GM12878 (cell line): ENCODE measurements around the gene NEURL3. TPM values are rescaled to one million over a fixed set of nuclear protein-coding genes. Genes with fewer than 3 reads are reported as not detected.

Experiments used
- ATAC-seq: fragments of 200-7000 bp; cut with Tn5 transposase; 3 replicates; pipeline ENCODE4 v1.9.1; 2020; ENCODE audit warnings: mild to moderate bottlenecking, moderate library complexity
- BruUV-seq: library from RNA; stranded (reverse); fragments of 400-500 nt; replicated peaks from 2 replicates; lab custom pipeline; 2021; lab: Mats Ljungman, UMichigan
- CTCF ChIA-PET: fragments of 300-600 bp; sonication (Branson Sonifier 250); formaldehyde crosslinking; extraction: SDS; loops from one replicate; lab custom pipeline; 2021; ENCODE audit warnings: inconsistent platforms; lab: Yijun Ruan, JAX
- POLR2A ChIA-PET: fragments of 350-600 bp; formaldehyde crosslinking; extraction: SDS; loops from one replicate; lab custom pipeline; 2021; ENCODE audit warnings: inconsistent platforms; lab: Charles Lee
- RAD21 ChIA-PET: fragments of 300-600 bp; sonication (Branson Sonifier 250); formaldehyde crosslinking; loops from one replicate; lab custom pipeline; 2023; ENCODE audit warnings: antibody characterized with exemption; ENCODE audit not compliant: unreplicated experiment; lab: Charles Lee
- SMC1A ChIA-PET: fragments of 300-600 bp; sonication (Branson Sonifier 250); formaldehyde crosslinking; loops from one replicate; lab custom pipeline; 2023; ENCODE audit not compliant: unreplicated experiment, uncharacterized antibody; lab: Charles Lee
- DNase-seq: peaks from one replicate; pipeline ENCODE4 v3.0.0-alpha.2; 2011; ENCODE audit warnings: low read depth, low spot score
- FAIRE-seq: peaks from 3 replicates; lab custom pipeline; 2011; peaks lifted over from hg19 to GRCh38; lab: Jason Lieb, UNC
- H2AFZ ChIP-seq: 2 replicates; pipeline ENCODE4 v1.6.0; 2011; ENCODE audit warnings: low read depth, low read length, control low read depth; ENCODE audit not compliant: control insufficient read depth
- H3K27ac ChIP-seq: 2 replicates; pipeline ENCODE4 v1.5.1; 2011; ENCODE audit warnings: control low read depth; ENCODE audit not compliant: control insufficient read depth, insufficient read depth
- H3K27me3 ChIP-seq, 2 experiments: replicated peaks in 1 of 2; 2 replicates each; pipeline versions ENCODE4 v1.6.0 to v1.6.1; 2011; ENCODE audit warnings: low read length in 1 of 2; ENCODE audit not compliant: control insufficient read depth in 2 of 2, insufficient read depth in 2 of 2
- H3K36me3 ChIP-seq, 2 experiments: 2 replicates each; pipeline ENCODE4 v1.5.1; 2011; ENCODE audit warnings: low read length in 1 of 2; ENCODE audit not compliant: control insufficient read depth in 2 of 2, insufficient read depth in 2 of 2
- H3K4me1 ChIP-seq: 2 replicates; pipeline ENCODE4 v1.6.1; 2011; ENCODE audit warnings: mild to moderate bottlenecking, low read length, moderate library complexity, mixed read lengths; ENCODE audit not compliant: control insufficient read depth, insufficient read depth
- H3K4me2 ChIP-seq: 2 replicates; pipeline ENCODE4 v1.6.0; 2011; ENCODE audit warnings: control low read depth; ENCODE audit not compliant: control insufficient read depth, insufficient read depth
- H3K4me3 ChIP-seq: fragments of 200-600 bp; sonication (generic); 2 replicates; pipeline ENCODE4 v1.5.1; 2016
- H3K79me2 ChIP-seq: 2 replicates; pipeline ENCODE4 v1.6.0; 2011; ENCODE audit warnings: low read length; ENCODE audit not compliant: control insufficient read depth, insufficient read depth
- H3K9ac ChIP-seq: 2 replicates; pipeline ENCODE4 v1.8.0; 2011; ENCODE audit warnings: low read length, control low read depth, mixed read lengths; ENCODE audit not compliant: control insufficient read depth, insufficient read depth
- H3K9me3 ChIP-seq: replicated peaks from 3 replicates; pipeline ENCODE4 v1.5.1; 2011; ENCODE audit warnings: mild to moderate bottlenecking, low read length; ENCODE audit not compliant: control insufficient read depth, insufficient read depth
- H4K20me1 ChIP-seq: 2 replicates; pipeline ENCODE4 v1.6.0; 2011; ENCODE audit not compliant: control insufficient read depth, insufficient read depth
- CBX3 ChIP-seq: fragments of 200-600 bp; sonication (generic); IDR thresholded peaks from 2 replicates; pipeline ENCODE4 v1.6.1; 2016; ENCODE audit warnings: low read depth, borderline replicate concordance
- IRF4 ChIP-seq: IDR thresholded peaks from 2 replicates; pipeline ENCODE4 v1.6.1; 2011; ENCODE audit warnings: low read depth, low read length
- JUNB ChIP-seq: IDR thresholded peaks from 2 replicates; pipeline ENCODE4 v1.6.1; 2016; ENCODE audit warnings: antibody characterized with exemption, mild to moderate bottlenecking
- PAX8 ChIP-seq: fragments of 450-650 bp; IDR thresholded peaks from 2 replicates; pipeline ENCODE4 v1.6.1; 2017; ENCODE audit warnings: mild to moderate bottlenecking, moderate library complexity
- RUNX3 ChIP-seq: IDR thresholded peaks from 2 replicates; pipeline ENCODE4 v1.6.1; 2012; ENCODE audit warnings: low read length, inconsistent platforms
- TCF3 ChIP-seq: IDR thresholded peaks from 2 replicates; pipeline ENCODE4 v1.6.1; 2012; ENCODE audit warnings: low read depth, mild to moderate bottlenecking, low read length, borderline replicate concordance; ENCODE audit not compliant: insufficient read depth
- TCF7 ChIP-seq: IDR thresholded peaks from 2 replicates; pipeline ENCODE4 v1.6.1; 2014; ENCODE audit warnings: antibody characterized with exemption, borderline replicate concordance
- ZNF24 ChIP-seq: fragments of 450-650 bp; IDR thresholded peaks from 2 replicates; pipeline ENCODE4 v1.6.1; 2017; ENCODE audit warnings: antibody characterized with exemption, mild to moderate bottlenecking
- WGBS: methylation state at CpG from one replicate; pipeline ENCODE4 v1.1.6; 2016; ENCODE audit warnings: low lambda C conversion rate; ENCODE audit not compliant: insufficient replicate concordance, insufficient coverage; ENCODE audit errors: missing lambda C conversion rate; 5-methylcytosine and 5-hydroxymethylcytosine counted together
- in situ Hi-C: fragments of 300-500 bp; cut with MboI; formaldehyde crosslinking; loops from 9 replicates; pipeline ENCODE4 v1.14.3; 2018; ENCODE audit warnings: mixed read lengths
- intact Hi-C: fragments of 100-400 bp; cut with micrococcal nuclease; formaldehyde crosslinking; loops from one replicate; pipeline ENCODE4 v1.14.2; 2022; ENCODE audit not compliant: unreplicated experiment
- polyA plus RNA-seq, 11 experiments: library from polyadenylated mRNA; depleted of rRNA in 4 of 11; unstranded in 6 of 11; stranded (reverse) in 5 of 11; fragments of >200 nt; fragmentation: Nextera tagmentation in 4 of 11; fragmentation: Illumina TruSeq in 1 of 11; extraction: Ambion mirVana in 4 of 11; extraction: Trizol in 1 of 11; gene quantifications; 1 replicate in 1 of 11; 2 replicates in 10 of 11; pipeline versions ENCODE4 v1.2.1 to v1.2.3, GENCODE V29; 2011 to 2016; ENCODE audit warnings: inconsistent platforms in 2 of 11, missing spikeins in 2 of 11, low read depth in 1 of 11
- total RNA-seq, 4 experiments: library from RNA; depleted of rRNA in 3 of 4; stranded (reverse); fragments of >200 nt in 3 of 4; fragmentation: Illumina TruSeq in 1 of 4; extraction: Trizol in 1 of 4; gene quantifications; 2 replicates each; pipeline versions ENCODE4 v1.2.1 to v1.2.3, GENCODE V29; 2013 to 2021

Gene NEURL3
- total and polyA plus RNA-seq, 10 of the 15 experiments (the other 5 are each of a cell fraction or from before 2014, with no cell fraction given), result 0.03 to 6.3 (median 0.47) TPM

DNA sequence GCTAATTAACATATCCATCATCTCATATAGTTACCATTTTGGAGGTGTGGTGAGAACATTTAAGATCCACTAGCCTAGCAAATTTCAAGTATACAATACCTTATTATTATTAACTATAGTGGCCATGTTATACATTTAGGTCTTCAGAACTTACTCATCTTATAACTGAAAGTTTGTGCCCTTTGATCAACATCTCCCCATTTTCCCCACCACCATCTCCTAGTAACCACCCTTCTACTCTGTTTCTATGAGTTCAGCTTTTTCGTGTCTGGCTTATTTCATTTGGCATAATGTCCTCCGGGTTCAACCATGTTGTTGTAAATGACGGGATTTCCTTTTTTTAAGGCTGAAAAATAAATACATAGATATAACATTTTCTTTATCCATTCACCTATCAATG, 15.9 kb downstream of the NEURL3 start:
- in situ Hi-C loops, result no loop called here
- no peaks in the 10 kb centered on the region for H3K27me3 ChIP-seq
- H2AFZ ChIP-seq, result no peak overlapping the region; the same call in 1 of the 2 replicates
- H3K9ac ChIP-seq, result no peak overlapping the region
- CTCF ChIA-PET, result interaction anchor here (0.8 to 2.4 kb wide), 6 partner anchors 18 to 82 kb away, joined by 3 to 11 read pairs (median 4); no protein-coding TSS in a partner anchor
- H3K4me2 ChIP-seq, result no peak overlapping the region
- H3K79me2 ChIP-seq, result peaks cover 7% of the 10 kb centered on the region
- H3K4me3 ChIP-seq, result no peak overlapping the region
- H4K20me1 ChIP-seq, result no peaks in the 10 kb centered on the region
- RAD21 ChIA-PET, result interaction anchor here (1.0 to 1.1 kb wide), 2 partner anchors 16 to 82 kb away, joined by 5 read pairs; partner anchors contain the start of gene NEURL3
- H3K4me1 ChIP-seq, result peaks cover 25% of the 10 kb centered on the region
- no peak for FAIRE-seq
- peak overlapping the region; percentile 49 for H3K27ac ChIP-seq
- intact Hi-C loops, result loop anchor here (5.0 kb wide), 1 partner anchor 152 kb away; the partner anchor contains the start of gene NCAPH
- DNase-seq, result no peak
- no peaks in the 10 kb centered on the region for H3K36me3 ChIP-seq
- ATAC-seq, result peak; percentile 12
- H3K9me3 ChIP-seq, result peaks cover 2% of the 10 kb centered on the region; the same call in 2 of the 3 replicates
- WGBS, result 3% methylated on average over 3 of the region's 3 CpGs
- POLR2A ChIA-PET, result interaction anchor here (0.9 to 1.6 kb wide), 4 partner anchors 16 to 306 kb away, joined by 3 to 7 read pairs (median 4); partner anchors contain the start of gene NEURL3
- TF ChIP-seq ZNF24, result no peak
- peak; percentile 50 for TF ChIP-seq RUNX3
- TF ChIP-seq PAX8, result no peak
- TF ChIP-seq TCF3, result no peak
- peak; percentile 74; the same call in 1 of the 2 replicates for TF ChIP-seq TCF7
- TF ChIP-seq IRF4, result 0 out of 2 replicates have a peak, but pooled peaks have one; percentile 11
- no peak for TF ChIP-seq CBX3
- TF ChIP-seq JUNB, result peak; percentile 36
- no TSS peak for BruUV-seq
- SMC1A ChIA-PET, result interaction anchor here (1.2 to 3.2 kb wide), 6 partner anchors 14 to 274 kb away, joined by 3 to 13 read pairs (median 4); partner anchors contain the start of genes ARID5A and NEURL3
